SJSA1 (cell line): Measurements from ENCODE around the gene PLXNB2. TPM values are rescaled to one million over a fixed set of nuclear protein-coding genes. Genes with fewer than 3 reads are reported as not detected.

ENCODE experiments used
- DNase-seq, 2 experiments: peaks; one replicate each; pipeline ENCODE4 v3.0.0-alpha.2; 2015 to 2020; ENCODE audit warnings: low spot score in 2 of 2, low read depth in 1 of 2
- H3K27ac ChIP-seq: fragments of 250-450 bp; sonication (Bioruptor Pico); 2 replicates; pipeline ENCODE4 v1.5.1; 2020; ENCODE audit warnings: mild to moderate bottlenecking, moderate library complexity
- H3K27me3 ChIP-seq: fragments of 250-450 bp; sonication (Bioruptor Pico); replicated peaks from 2 replicates; pipeline ENCODE4 v1.5.1; 2020; ENCODE audit warnings: mild to moderate bottlenecking, moderate library complexity
- H3K36me3 ChIP-seq: fragments of 250-450 bp; sonication (Bioruptor Pico); 2 replicates; pipeline ENCODE4 v1.5.1; 2020; ENCODE audit warnings: mild to moderate bottlenecking
- H3K4me1 ChIP-seq: fragments of 250-450 bp; sonication (Bioruptor Pico); replicated peaks from 2 replicates; pipeline ENCODE4 v1.6.1; 2021; ENCODE audit warnings: mild to moderate bottlenecking
- H3K4me3 ChIP-seq: fragments of 250-450 bp; sonication (Bioruptor Pico); 2 replicates; pipeline ENCODE4 v1.5.1; 2020; ENCODE audit warnings: mild to moderate bottlenecking
- H3K9me3 ChIP-seq: fragments of 250-450 bp; sonication (Bioruptor Pico); replicated peaks from 2 replicates; pipeline ENCODE4 v1.5.1; 2020; ENCODE audit warnings: mild to moderate bottlenecking
- total RNA-seq: library from RNA; depleted of rRNA; stranded (reverse); fragments of >200 nt; shearing (Covaris generic); gene quantifications from 2 replicates; pipeline ENCODE4 v1.2.3, GENCODE V29; 2014

The PLXNB2 gene
- total RNA-seq, 1 experiment from 2014 or later: 61.7 TPM

DNA sequence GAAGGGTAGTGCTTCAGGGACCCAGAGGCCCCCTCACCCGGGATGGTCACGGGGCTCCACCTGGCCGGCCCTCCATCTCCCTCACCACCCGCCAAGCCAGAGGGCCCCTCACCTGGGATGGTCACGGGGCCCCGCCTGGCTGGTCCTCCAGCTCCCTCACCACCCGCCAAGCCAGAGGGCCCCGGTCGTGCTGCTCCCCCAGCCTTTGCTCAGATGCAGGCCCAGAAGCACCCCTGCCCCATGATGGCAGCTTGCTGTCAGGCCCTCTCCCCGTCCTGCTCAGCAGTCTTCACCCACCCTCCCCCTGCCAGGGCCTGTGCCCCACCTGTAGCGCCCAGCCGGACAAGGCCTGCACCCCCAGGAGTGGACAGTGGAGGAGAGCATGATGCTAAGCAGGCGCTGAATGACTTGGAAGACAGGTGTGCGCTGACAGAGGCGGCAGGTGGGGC lies 12.1 kb upstream of the PLXNB2 start:
- Histone ChIP-seq H3K36me3 (no peaks in the 10 kb centered on the region), H3K27ac (no peak overlapping the region), H3K27me3 (no peaks in the 10 kb centered on the region), H3K9me3 (no peaks in the 10 kb centered on the region), H3K4me3 (no peak overlapping the region), H3K4me1 (no peaks in the 10 kb centered on the region)
- DNase-seq: no peak

DNA sequence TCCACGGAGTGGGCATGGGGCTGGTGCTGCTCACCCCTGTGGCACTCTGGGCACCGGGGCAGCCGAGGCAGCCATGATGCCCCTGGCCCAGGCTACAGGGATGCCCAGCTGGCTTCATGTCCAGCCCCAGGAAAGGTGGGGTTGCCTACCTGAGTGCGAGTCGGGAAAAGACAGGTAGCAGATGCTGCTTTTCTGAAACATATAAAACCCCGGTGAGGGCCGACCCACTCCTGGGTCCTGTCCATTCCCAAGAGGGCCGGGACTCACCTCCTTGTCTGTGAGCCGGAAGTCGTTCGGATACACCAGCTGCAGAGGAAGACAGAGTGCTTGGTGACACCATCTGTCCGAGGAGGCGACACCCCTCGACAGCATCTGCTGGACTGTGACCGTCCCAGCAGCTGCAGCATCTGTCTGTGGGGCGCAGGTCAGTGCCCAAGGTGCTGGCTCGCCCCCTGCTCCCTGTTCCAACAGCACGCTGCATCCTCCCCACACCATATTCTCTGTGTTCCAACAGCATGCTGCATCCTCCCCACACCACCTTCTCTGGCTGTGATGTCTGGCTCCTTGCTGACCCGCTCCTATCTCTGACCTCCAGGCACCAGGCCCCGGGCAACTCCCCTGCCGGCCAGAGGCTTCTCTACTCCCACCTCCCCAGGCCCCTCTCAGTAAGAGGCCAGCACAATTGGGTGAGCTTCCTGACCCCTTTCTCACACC lies 11.4 kb upstream of the PLXNB2 start:
- no peak overlapping the region for H3K27ac ChIP-seq
- H3K9me3 ChIP-seq: no peaks in the 10 kb centered on the region
- no peak overlapping the region for H3K4me3 ChIP-seq
- no peak for DNase-seq
- no peaks in the 10 kb centered on the region for H3K4me1 ChIP-seq
- no peaks in the 10 kb centered on the region for H3K36me3 ChIP-seq
- no peaks in the 10 kb centered on the region for H3K27me3 ChIP-seq

DNA sequence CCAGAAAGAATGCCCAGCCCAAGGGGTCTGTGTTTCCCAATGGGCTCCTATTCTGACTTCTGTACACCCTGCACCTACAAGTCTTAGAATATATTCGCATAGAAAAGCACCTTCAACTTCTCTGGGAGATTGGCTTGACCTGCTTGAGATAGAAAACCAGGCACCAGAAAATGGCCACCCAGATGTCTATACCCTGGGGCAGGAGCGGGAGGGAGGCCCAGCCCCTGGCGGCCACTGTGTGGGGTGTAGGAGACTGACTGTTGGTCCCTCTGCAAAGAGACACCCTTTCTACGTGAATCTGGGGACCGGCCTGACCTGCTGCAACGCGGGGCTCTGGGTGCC lies 10.9 kb upstream of the PLXNB2 start:
- Histone ChIP-seq H3K36me3 (no peaks in the 10 kb centered on the region), H3K27ac (no peak overlapping the region), H3K4me3 (no peak overlapping the region), H3K27me3 (no peaks in the 10 kb centered on the region), H3K4me1 (no peaks in the 10 kb centered on the region), H3K9me3 (no peaks in the 10 kb centered on the region)
- no peak for DNase-seq

DNA sequence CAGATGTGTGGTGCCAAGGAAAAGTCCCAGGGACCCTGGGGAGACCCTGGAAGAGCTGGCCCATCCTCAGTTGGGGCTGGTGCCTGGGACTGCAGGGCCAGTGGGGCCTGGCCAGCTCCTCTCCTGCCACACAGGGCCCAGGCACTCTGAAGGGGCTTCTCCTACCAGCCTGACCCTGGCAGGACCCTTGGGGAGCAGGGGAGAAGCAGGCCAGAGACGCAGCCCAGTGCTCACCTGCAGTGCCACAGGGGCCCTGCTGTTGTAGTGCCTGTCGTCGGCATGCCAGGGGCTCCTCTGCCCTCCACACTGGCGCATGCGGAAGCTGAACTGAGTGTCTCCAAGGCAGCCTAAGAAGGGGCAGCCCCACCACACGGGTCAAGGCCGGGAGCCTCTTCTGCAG lies 10.2 kb upstream of the PLXNB2 start:
- H3K4me3 ChIP-seq: no peak overlapping the region
- H3K4me1 ChIP-seq: no peaks in the 10 kb centered on the region
- DNase-seq: no peak
- H3K36me3 ChIP-seq: no peaks in the 10 kb centered on the region
- H3K27me3 ChIP-seq: no peaks in the 10 kb centered on the region
- no peaks in the 10 kb centered on the region for H3K9me3 ChIP-seq
- no peak overlapping the region for H3K27ac ChIP-seq

DNA sequence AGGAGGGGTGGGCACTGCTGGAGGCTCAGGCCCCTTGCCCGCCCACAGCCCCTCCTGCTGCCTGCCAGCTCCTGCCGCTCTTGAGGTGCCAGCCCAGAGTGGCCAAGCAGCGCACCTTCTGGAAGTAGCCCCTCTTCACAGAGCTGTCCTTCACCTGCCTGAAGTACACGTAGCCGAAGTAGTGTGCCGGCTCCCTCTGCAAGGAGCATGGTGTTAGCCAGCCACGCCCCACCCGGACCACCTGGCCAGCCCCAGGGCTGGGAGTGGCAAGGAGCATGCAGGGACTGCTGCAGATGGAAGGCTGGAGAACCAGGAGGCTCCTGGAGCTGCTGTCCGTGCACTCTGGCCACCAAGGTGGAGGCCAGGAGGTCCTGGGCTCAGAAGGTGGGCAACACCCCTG lies 9.7 kb upstream of the PLXNB2 start:
- Histone ChIP-seq H3K9me3 (no peaks in the 10 kb centered on the region), H3K36me3 (no peaks in the 10 kb centered on the region), H3K27me3 (no peaks in the 10 kb centered on the region), H3K27ac (no peak overlapping the region), H3K4me3 (no peak overlapping the region), H3K4me1 (no peaks in the 10 kb centered on the region)
- DNase-seq: no peak

DNA sequence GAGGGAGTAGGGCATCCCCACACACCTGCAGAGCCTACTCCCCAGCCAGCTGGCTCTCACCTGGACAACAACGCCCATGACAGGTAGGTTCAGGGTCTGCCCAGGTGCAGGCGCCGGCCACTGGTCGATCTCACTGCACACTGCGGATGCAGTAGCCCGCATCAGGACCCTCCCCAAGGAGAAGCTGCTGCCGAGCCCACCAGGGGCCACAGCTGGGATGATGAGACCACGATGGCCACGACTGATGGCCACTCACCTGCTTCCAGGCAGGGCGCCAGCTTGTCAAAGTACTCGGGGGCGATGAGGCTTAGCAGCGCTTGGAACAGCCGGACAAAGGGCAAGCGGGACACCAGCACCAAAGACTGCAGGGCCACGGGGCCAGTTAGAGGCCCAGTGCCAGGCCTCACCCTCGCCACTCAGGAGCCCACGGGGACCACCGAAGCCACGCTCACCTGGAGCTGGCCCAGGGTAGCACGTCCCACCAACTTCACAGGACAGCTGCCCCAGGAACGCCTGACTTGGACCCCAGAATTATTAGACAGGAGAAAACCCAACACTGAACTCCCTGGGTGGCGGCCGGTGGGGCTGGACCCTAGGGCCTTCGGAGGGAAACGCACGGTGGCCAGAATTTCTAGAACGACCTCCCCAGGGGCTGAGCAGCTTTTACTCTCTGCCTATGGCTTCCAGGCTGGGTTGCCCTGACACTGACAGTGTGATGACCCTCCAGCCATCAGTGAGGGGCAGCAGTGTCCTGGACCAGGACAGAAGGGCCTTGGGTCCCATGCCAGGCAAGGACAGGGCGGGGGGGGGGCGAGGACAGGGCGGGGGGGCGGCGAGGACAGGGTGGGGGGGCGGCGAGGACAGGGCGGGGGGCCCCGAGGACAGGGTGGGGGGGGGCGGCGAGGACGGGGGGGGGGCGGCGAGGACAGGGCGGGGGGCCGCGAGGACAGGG lies 8.9 kb upstream of the PLXNB2 start:
- DNase-seq: no peak
- Histone ChIP-seq H3K27me3 (no peaks in the 10 kb centered on the region), H3K9me3 (no peaks in the 10 kb centered on the region), H3K4me3 (no peak overlapping the region), H3K27ac (no peak overlapping the region), H3K4me1 (no peaks in the 10 kb centered on the region), H3K36me3 (no peaks in the 10 kb centered on the region)

DNA sequence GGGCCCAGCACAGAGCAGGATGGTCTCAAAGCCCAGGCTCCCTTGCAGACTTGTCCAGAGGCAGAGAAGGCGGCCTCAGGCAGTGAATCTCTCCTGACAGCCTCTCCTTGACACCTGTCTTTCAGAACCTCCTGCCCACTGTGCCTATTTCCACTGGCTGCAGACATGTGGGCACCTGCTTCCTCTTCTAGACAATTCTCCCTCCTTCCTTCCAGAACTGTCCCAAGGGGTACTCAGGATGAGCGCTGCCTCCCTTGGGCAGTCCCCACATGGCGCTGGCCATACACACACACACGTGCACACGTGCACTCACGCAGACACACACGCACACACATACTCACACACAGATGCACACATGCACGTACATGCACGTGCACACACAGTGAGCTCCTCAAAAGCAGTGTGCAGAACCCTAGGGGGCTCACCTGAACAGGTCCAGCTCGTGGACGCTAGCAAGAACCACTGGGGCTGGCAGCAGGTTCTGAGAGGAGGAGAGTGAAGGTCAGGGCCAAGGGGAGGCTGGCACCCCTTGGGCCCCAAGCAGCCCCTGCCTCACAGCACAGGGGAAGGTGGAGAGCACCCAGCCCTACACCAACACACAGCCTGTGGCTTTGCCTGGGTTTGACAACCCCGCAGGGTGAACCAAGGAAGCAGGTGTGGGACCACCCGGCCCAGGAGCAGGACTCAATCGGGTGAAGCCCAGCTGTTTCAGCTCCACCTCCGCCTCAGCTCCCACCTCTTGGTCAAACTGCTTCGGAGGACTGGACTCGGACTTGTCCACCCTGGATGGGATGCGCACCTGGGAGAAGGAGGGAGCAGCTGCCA lies 8.1 kb upstream of the PLXNB2 start:
- no peaks in the 10 kb centered on the region for H3K27me3 ChIP-seq
- H3K27ac ChIP-seq: no peak overlapping the region
- H3K4me3 ChIP-seq: no peak overlapping the region
- no peaks in the 10 kb centered on the region for H3K9me3 ChIP-seq
- H3K36me3 ChIP-seq: no peaks in the 10 kb centered on the region
- no peak for DNase-seq
- H3K4me1 ChIP-seq: no peaks in the 10 kb centered on the region

DNA sequence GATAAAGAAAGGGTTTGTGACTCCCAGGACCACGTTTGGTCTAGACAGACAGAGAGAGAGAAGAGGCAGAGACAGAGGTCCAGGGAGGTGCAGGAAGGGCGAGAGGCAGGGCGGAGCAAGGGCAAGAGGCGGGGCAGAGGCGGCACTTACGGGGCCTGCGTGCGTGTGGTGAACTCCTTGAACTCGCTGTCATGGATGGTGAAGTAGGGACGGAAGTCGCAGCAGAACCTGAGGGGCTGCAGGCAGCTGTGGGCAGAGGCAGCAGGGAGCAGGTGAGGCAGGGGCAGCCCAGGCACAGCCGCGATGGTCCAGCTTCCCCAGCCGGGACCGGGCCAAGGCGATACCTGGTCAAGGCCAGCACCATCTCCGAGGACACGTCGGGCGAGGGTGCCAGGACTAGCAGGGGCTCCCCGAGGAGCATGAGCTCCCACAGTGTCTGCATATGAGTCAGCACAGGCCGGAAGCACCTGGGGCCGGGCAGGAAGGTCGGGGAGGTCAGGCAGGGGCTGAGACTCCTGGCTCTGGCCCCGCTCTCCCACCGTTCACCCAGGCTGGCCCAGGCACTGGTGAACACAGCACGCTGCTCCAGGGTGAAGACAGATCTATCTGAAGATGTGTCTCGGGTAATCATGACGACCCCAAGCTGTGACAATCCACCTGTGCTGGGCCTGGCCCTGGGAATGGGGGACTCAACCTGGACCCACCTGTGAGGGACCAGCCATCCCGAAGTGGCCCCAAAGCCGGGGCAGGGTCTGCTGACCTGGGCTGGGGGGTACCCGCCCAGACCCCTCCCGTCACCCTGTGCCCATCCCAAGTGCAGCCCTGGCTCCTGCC lies 7.2 kb upstream of the PLXNB2 start:
- Histone ChIP-seq H3K4me1 (no peaks in the 10 kb centered on the region), H3K36me3 (no peaks in the 10 kb centered on the region), H3K27me3 (no peaks in the 10 kb centered on the region), H3K9me3 (no peaks in the 10 kb centered on the region), H3K4me3 (no peak overlapping the region), H3K27ac (no peak overlapping the region)
- no peak for DNase-seq

DNA sequence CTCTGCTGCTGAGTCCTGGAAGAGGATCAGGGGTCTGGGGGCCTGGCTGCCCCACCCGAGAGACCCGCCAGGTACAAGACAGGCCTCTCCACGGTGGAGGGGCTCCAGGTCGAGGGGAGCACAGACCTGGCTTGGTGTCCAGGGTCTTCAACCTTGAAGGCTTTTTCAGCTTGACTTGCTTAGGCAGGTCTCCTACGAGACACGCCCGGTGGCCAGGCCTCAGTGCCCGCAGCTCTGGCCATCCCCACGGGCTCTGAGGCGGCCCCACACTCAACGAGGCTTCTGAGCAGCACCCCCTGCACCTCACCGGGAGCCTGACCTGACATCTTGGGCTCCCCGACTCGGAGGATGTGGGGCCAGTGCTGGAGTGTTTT lies 6.6 kb upstream of the PLXNB2 start:
- Histone ChIP-seq H3K36me3 (no peaks in the 10 kb centered on the region), H3K4me3 (no peak overlapping the region), H3K4me1 (no peaks in the 10 kb centered on the region), H3K27ac (no peak overlapping the region), H3K9me3 (no peaks in the 10 kb centered on the region), H3K27me3 (no peaks in the 10 kb centered on the region)
- DNase-seq: no peak

DNA sequence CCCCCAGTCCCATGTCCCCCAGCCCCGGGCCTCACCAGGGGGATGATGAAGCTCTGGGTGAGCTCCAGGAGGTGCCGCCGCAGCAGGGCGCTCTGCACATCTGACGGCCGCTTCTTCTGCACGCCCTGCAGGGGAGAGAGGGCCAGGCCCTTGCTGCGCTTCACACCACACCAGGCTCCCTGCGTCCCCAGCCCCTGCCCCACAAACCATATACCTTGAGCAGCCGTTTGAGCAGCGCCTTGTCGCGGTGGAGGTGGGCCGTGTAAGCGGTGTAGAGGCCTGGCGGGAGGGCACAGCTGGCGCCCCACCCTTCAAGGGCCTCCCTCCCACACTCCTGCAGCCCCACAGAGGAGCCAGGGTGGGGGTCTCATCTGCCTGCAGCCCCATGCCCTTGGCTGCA lies 6.2 kb upstream of the PLXNB2 start:
- Histone ChIP-seq H3K9me3 (no peaks in the 10 kb centered on the region), H3K36me3 (no peaks in the 10 kb centered on the region), H3K4me1 (no peaks in the 10 kb centered on the region), H3K27ac (no peak overlapping the region), H3K4me3 (no peak overlapping the region), H3K27me3 (no peaks in the 10 kb centered on the region)
- DNase-seq: no peak

DNA sequence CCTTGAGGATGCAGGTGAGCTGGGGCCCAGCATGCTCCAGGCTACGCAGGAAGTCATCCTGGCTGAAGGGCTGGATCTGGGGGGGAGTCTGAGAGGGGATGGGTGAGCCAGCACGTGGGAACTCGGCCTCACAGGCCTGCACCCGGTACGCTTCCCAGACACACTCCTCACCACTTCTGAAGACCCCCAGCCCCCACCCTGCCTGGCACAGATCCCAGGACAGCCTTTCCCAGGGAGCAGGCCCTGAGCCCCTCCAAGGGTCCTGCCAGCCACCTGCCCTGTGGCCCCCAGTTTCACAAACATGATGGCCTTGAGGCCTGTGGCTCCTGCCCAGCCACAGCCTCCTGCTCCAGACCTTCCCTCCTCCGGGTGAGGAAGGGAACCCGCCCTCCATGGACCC lies 5.6 kb upstream of the PLXNB2 start:
- H3K36me3 ChIP-seq: no peaks in the 10 kb centered on the region
- H3K9me3 ChIP-seq: no peaks in the 10 kb centered on the region
- no peak for DNase-seq

DNA sequence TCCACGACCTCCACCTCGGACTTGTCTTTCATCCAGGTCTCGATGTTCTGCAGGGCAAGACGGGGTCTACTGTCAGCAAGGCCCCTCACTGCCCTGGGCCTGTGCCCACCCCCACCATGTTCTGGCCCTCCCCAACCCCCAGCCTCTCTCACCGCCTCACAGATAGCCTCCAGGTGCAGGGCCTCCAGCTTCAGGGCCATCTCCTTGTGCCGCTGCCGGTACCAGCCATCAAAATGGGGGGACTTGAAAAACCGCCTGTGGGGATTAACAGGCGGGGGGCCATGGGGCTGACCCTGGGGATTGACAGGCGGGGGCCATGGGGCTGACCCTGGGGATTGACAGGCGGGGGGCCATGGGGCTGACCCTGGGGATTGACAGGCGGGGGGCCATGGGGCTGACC lies 4.9 kb upstream of the PLXNB2 start:
- Histone ChIP-seq H3K27me3 (no peaks in the 10 kb centered on the region), H3K4me1 (peaks cover 5% of the 10 kb centered on the region), H3K36me3 (peaks cover under 1% of the 10 kb centered on the region; the same call in 1 of the 2 replicates), H3K4me3 (no peak overlapping the region), H3K27ac (no peak overlapping the region), H3K9me3 (no peaks in the 10 kb centered on the region)
- no peak for DNase-seq

More for the DNA sequence above, 5.6 kb upstream of the PLXNB2 start:
- H3K4me1 ChIP-seq: peaks cover 3% of the 10 kb centered on the region
- H3K27ac ChIP-seq: no peak overlapping the region
- H3K4me3 ChIP-seq: no peak overlapping the region
- H3K27me3 ChIP-seq: no peaks in the 10 kb centered on the region
